Endodermal cell (in vitro differentiated cells): ENCODE results near the gene UFSP1. TPM values are rescaled to one million over a fixed set of nuclear protein-coding genes. Genes with fewer than 3 reads are reported as not detected.
A peak's percentile ranks its signal among the peaks of the same experiment; 100 is the strongest.

ENCODE experiments used
- DNase-seq: peaks from one replicate; pipeline ENCODE4 v3.0.0-alpha.2; 2017
- H3K27ac ChIP-seq: 2 replicates; pipeline ENCODE4 v1.5.1; 2013; ENCODE audit warnings: mild to moderate bottlenecking, low read depth, low read length, moderate library complexity
- H3K27me3 ChIP-seq: 2 replicates; pipeline ENCODE4 v1.6.1; 2013; ENCODE audit warnings: mild to moderate bottlenecking, low read length, moderate library complexity; ENCODE audit not compliant: insufficient read depth, control insufficient read depth, poor library complexity, severe bottlenecking
- H3K36me3 ChIP-seq: 2 replicates; pipeline ENCODE4 v1.7.0; 2013; ENCODE audit warnings: mild to moderate bottlenecking, low read length, moderate library complexity; ENCODE audit not compliant: control insufficient read depth, insufficient read depth
- H3K4me1 ChIP-seq: one replicate; pipeline ENCODE4 v1.7.0; 2013; ENCODE audit warnings: low read length; ENCODE audit not compliant: control insufficient read depth, insufficient read depth
- H3K4me3 ChIP-seq: 2 replicates; pipeline ENCODE4 v1.5.1; 2013; ENCODE audit warnings: mild to moderate bottlenecking, low read length, moderate library complexity
- H3K9ac ChIP-seq: 2 replicates; pipeline ENCODE4 v1.6.1; 2013; ENCODE audit warnings: mild to moderate bottlenecking, low read length, moderate library complexity; ENCODE audit not compliant: poor library complexity, severe bottlenecking; ENCODE audit errors: extremely low read depth
- H3K9me3 ChIP-seq: 2 replicates; pipeline ENCODE4 v1.6.1; 2013; ENCODE audit warnings: mild to moderate bottlenecking, low read length, moderate library complexity; ENCODE audit not compliant: control insufficient read depth
- H3K27ac Mint-ChIP-seq: 2 replicates; pipeline ENCODE4 v1.8.0; 2020; ENCODE audit warnings: mixed read lengths
- H3K27me3 Mint-ChIP-seq: 2 replicates; pipeline ENCODE4 v1.8.0; 2021; ENCODE audit warnings: mild to moderate bottlenecking, mixed read lengths; ENCODE audit not compliant: insufficient read depth
- H3K36me3 Mint-ChIP-seq: 2 replicates; pipeline ENCODE4 v1.8.0; 2020; ENCODE audit warnings: low read depth, mixed read lengths
- H3K4me1 Mint-ChIP-seq: 2 replicates; pipeline ENCODE4 v1.8.0; 2020; ENCODE audit warnings: mixed read lengths
- H3K4me3 Mint-ChIP-seq: 2 replicates; pipeline ENCODE4 v1.8.0; 2020; ENCODE audit warnings: mild to moderate bottlenecking, moderate library complexity, mixed read lengths
- H3K9me3 Mint-ChIP-seq: 2 replicates; pipeline ENCODE4 v1.8.0; 2020; ENCODE audit warnings: mild to moderate bottlenecking, mixed read lengths
- CTCF ChIP-seq: fragments of 200-600 bp; sonication (generic); conservative IDR thresholded peaks from 2 replicates; pipeline ENCODE4 v1.5.0; 2021; ENCODE audit warnings: antibody characterized with exemption, mild to moderate bottlenecking
- WGBS, 2 experiments: methylation state at CpG; one replicate each; pipeline versions ENCODE4 v1.1.5 to v1.1.7; 2013; ENCODE audit warnings: missing lambda C conversion rate in 2 of 2, mixed read lengths in 1 of 2; ENCODE audit not compliant: insufficient coverage in 1 of 2, insufficient read length in 1 of 2; 5-methylcytosine and 5-hydroxymethylcytosine counted together
- total RNA-seq, 2 donors: library from RNA; stranded (reverse); fragmentation: NEBNext Ultra II Directional in 1 of 2; extraction: Animal tissue kit (Norgen Biotek cat#: 25700) in 1 of 2; gene quantifications; 2 replicates in 1 of 2; 3 replicates in 1 of 2; pipeline ENCODE4 v1.2.1, GENCODE V29; 2021

The UFSP1 gene
- total RNA-seq, 2 donors from 2014 or later = 3.7 to 4.0 TPM

- WGBS, 2 experiments = 98% methylated on average over 7 of the region's 7 CpGs; no CpG with 5 or more reads in 1 of the 2 experiments
- no peak for TF ChIP-seq CTCF
- Mint-ChIP-seq H3K4me3 (no peak overlapping the region), H3K36me3 (peaks cover 86% of the 10 kb centered on the region), H3K27me3 (no peaks in the 10 kb centered on the region), H3K4me1 (peaks cover 13% of the 10 kb centered on the region), H3K9me3 (no peaks in the 10 kb centered on the region), H3K27ac (peak overlapping the region; percentile 30)
- Histone ChIP-seq H3K4me3 (no peak overlapping the region), H3K27ac (no peak overlapping the region), H3K36me3 (peaks cover 86% of the 10 kb centered on the region), H3K9ac (no peak overlapping the region), H3K27me3 (no peaks in the 10 kb centered on the region), H3K9me3 (no peaks in the 10 kb centered on the region), H3K4me1 (no peaks in the 10 kb centered on the region)
- no peak for DNase-seq
Observed at GRCh38 chr7:100880645-100881044, 8.9 kb downstream of the UFSP1 start.

GRCh38 chr7:100879685-100880261 is 9.7 kb downstream of the UFSP1 start:
- no peak for TF ChIP-seq CTCF
- H3K9me3 Mint-ChIP-seq = no peaks in the 10 kb centered on the region
- H3K4me3 Mint-ChIP-seq = no peak overlapping the region
- no peak for DNase-seq
- Histone ChIP-seq H3K27ac (no peak overlapping the region), H3K27me3 (no peaks in the 10 kb centered on the region), H3K9ac (no peak overlapping the region), H3K4me1 (no peaks in the 10 kb centered on the region), H3K4me3 (no peak overlapping the region), H3K9me3 (no peaks in the 10 kb centered on the region), H3K36me3 (peaks cover 77% of the 10 kb centered on the region)
- peaks cover 82% of the 10 kb centered on the region for H3K36me3 Mint-ChIP-seq
- peak overlapping the region; percentile 11 for H3K27ac Mint-ChIP-seq
- 87 to 90% methylated on average over 10 to 11 of the region's 11 CpGs for WGBS, 2 experiments
- H3K27me3 Mint-ChIP-seq = no peaks in the 10 kb centered on the region
- H3K4me1 Mint-ChIP-seq = peaks cover 16% of the 10 kb centered on the region

GRCh38 chr7:100878685-100879084 is 10.8 kb downstream of the UFSP1 start:
- no peaks in the 10 kb centered on the region for H3K27me3 Mint-ChIP-seq
- H3K36me3 ChIP-seq = peaks cover 72% of the 10 kb centered on the region
- H3K27me3 ChIP-seq = no peaks in the 10 kb centered on the region
- no peak for TF ChIP-seq CTCF
- H3K4me1 ChIP-seq = peaks cover 5% of the 10 kb centered on the region
- WGBS, 2 experiments = 90 to 95% methylated on average over 5 to 6 of the region's 6 CpGs
- H3K27ac ChIP-seq = no peak overlapping the region
- no peak overlapping the region for H3K4me3 ChIP-seq
- H3K9ac ChIP-seq = no peak overlapping the region
- no peaks in the 10 kb centered on the region for H3K9me3 ChIP-seq
- H3K36me3 Mint-ChIP-seq = peaks cover 80% of the 10 kb centered on the region
- H3K27ac Mint-ChIP-seq = no peak overlapping the region
- DNase-seq = no peak
- no peak overlapping the region for H3K4me3 Mint-ChIP-seq
- peaks cover 21% of the 10 kb centered on the region for H3K4me1 Mint-ChIP-seq
- H3K9me3 Mint-ChIP-seq = no peaks in the 10 kb centered on the region
